GM18951 (cell line): ENCODE measurements around the gene PCDHA10.
"Not testable (repeated sequence)": the region's sequence is repeated elsewhere in the genome, so short reads cannot be mapped to it uniquely, and the experiment has no call there.

Source experiments
- POLR2A ChIP-seq: IDR thresholded peaks from 4 replicates; pipeline ENCODE4 v1.6.1; 2011; ENCODE audit warnings: mild to moderate bottlenecking; ENCODE audit not compliant: insufficient read length, insufficient read depth; ENCODE audit errors: extremely low read depth
- in situ Hi-C: fragments of 300-500 bp; cut with MboI; formaldehyde crosslinking; loops from one replicate; pipeline ENCODE4 v1.12.0; 2022; ENCODE audit warnings: low sequenced_read_pairs, mixed read lengths, inconsistent platforms; ENCODE audit not compliant: unreplicated experiment

PCDHA10 gene

GRCh38 chr5:140833993-140834392, 21.7 kb upstream of the PCDHA10 start, which contains the start of gene PCDHA7:
Gene PCDHA7 (plus strand): TSS chr5:140834269. CDS start chr5:140834384, 115 bp downstream.
- in situ Hi-C loops: no loop called here
- no peak for TF ChIP-seq POLR2A

DNA sequence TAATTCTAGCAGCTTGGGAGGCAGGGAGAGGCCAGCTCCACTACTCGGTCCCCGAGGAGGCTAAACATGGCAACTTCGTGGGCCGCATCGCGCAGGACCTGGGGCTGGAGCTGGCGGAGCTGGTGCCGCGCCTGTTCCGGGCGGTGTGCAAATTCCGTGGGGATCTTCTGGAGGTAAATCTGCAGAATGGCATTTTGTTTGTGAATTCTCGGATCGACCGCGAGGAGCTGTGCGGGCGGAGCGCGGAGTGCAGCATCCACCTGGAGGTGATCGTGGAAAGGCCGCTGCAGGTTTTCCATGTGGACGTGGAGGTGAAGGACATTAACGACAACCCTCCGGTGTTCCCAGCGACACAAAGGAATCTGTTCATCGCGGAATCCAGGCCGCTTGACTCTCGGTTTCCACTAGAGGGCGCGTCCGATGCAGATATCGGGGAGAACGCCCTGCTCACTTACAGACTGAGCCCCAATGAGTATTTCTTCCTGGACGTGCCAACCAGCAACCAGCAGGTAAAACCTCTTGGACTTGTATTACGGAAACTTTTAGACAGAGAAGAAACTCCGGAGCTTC, 21.2 kb upstream of the PCDHA10 start:
- in situ Hi-C loops: not testable (repeated sequence)

- TF ChIP-seq POLR2A: no peak
- in situ Hi-C loops: no loop called here
Observed at GRCh38 chr5:140835622-140836510, 19.8 kb upstream of the PCDHA10 start.

GRCh38 chr5:140840978-140841962, 14.4 kb upstream of the PCDHA10 start, which contains the start of gene PCDHA8:
Gene PCDHA8 (plus strand): TSS chr5:140841187. CDS start chr5:140841322, 135 bp downstream.
- in situ Hi-C loops: no loop called here
- no peak for TF ChIP-seq POLR2A

- in situ Hi-C loops: no loop called here
- no peak for TF ChIP-seq POLR2A
Observed at GRCh38 chr5:140842798-140843733, 12.6 kb upstream of the PCDHA10 start.

- in situ Hi-C loops: not testable (repeated sequence)
Observed at GRCh38 chr5:140848139-140849102, 7.3 kb upstream of the PCDHA10 start, which contains the start of gene PCDHA9. Gene PCDHA9 (plus strand): TSS chr5:140848382. CDS start chr5:140848496, 114 bp downstream.

DNA sequence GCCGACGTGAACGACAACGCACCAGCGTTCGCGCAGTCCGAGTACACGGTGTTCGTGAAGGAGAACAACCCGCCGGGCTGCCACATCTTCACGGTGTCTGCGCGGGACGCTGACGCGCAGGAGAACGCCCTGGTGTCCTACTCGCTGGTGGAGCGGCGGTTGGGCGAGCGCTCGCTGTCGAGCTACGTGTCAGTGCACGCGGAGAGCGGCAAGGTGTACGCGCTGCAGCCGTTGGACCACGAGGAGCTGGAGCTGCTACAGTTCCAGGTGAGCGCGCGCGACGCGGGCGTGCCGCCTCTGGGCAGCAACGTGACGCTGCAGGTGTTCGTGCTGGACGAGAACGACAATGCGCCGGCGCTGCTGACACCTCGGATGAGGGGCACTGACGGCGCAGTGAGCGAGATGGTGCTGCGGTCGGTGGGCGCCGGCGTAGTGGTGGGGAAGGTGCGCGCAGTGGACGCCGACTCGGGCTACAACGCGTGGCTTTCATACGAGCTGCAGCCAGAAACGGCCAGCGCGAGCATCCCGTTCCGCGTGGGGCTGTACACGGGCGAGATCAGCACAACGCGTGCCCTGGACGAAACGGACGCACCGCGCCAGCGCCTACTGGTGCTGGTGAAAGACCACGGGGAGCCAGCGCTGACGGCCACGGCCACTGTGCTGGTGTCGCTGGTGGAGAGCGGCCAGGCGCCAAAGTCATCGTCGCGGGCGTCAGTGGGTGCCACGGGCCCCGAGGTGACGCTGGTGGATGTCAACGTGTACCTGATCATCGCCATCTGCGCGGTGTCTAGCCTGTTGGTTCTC, 5.7 kb upstream of the PCDHA10 start:
- in situ Hi-C loops: not testable (repeated sequence)

GRCh38 chr5:140857177-140857986, 1.7 kb downstream of the PCDHA10 start:
- in situ Hi-C loops: no loop called here
- no peak for TF ChIP-seq POLR2A

DNA sequence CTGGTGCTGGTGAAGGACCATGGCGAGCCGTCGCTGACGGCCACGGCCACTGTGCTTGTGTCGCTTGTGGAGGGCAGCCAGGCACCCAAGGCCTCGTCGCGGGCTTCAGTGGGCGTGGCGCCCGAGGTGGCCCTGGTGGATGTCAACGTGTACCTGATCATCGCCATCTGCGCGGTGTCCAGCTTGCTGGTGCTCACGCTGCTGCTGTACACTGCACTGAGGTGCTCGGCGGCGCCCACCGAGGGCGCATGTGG, 2.2 kb downstream of the PCDHA10 start:
- TF ChIP-seq POLR2A: no peak
- in situ Hi-C loops: no loop called here
